8988T (cell line): Measurements from ENCODE around the gene RLBP1.

Experiments used
- DNase-seq: peaks from one replicate; pipeline ENCODE4 v3.0.0; 2011

RLBP1 gene

DNA sequence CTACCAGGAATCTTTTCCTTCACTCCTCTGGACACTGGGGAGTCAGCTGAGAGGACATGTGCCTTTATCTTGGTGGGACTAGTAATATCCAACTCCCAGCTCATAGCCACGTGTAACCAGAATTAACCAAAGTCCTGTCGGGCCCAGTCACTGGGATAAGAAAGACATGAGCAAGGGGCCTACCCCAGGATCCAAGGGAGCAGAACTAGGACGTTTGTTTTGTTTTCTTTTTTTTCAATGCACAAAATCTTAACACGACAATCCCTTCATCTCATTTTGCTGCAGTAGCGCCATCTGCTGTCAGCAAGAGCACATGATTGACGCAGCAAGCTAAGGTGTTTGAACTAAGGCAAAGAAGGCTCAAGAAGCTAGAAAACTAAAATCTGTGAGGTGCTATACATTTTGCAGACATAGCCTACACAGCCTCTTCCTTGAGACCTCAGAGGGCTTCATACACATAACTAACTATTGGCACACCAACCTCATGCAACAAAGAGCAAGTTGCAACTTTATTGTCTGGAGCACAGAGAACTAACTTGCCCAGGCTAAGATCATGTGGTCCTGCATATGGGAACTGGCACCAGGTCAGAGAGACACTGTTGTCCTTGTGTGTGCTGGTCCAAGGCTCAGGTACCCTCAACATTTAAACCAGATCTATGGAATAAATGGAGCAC is 43.6 kb downstream of the RLBP1 start:
- no peak for DNase-seq

DNA sequence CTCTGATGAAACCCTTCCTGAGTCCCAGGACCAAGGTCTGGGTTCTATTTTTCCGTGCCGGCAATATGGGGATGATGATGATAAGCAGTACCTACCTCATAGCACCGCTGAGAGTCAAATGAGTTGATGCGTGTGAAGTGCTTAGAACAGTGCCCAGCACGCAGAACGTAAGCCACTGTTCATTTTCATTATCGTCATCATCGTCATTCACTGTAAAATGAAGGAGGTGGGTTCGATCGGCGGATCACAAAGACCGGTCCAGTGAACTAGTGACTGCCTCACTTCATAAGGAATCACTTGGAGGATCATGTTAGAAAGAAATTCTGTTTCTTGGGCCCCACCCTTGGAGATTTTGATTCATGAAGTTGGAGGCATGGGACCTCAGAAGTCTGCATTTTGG is 44.3 kb downstream of the RLBP1 start:
- DNase-seq: no peak

DNA sequence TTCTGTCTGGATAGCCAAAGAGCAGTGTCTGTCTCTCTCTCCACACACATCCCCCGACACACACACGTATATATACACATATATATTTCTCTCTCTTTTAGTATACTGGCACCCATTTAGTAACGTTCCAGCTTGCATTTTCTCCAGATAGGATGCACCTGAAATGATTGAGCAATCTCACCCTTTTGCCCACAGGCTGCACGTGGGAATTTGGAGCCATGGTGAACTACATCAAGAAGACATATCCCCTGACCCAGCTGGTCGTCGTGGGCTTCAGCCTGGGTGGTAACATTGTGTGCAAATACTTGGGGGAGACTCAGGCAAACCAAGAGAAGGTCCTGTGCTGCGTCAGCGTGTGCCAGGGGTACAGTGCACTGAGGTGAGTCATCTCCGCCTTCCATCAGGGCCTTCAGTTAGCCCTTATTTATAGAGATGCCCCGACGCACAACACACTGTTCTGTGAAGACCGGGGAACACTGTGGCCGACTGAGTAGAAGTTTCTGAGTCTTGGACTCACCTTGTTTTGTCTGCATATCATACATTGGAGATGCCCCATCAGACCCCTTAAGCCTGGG is 45.7 kb downstream of the RLBP1 start:
- DNase-seq: no peak

DNA sequence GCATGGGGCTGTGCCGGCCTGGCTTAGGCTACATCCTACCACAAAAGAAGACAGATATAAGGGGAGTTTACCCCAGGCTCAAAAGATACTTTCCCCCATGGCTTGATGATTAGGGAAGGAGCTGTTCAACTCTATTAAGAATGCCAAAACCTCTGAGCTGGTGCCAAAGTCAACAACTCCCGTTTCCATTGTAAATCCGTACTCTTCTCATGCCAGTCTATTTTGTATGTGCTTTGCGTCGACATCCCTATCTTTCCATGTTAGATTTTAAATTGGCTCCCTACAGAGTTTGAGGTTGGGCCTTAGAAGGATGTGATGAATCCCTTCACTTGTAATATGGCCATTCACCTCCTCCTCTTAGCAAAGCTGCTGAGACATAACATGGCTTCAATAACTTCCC is 46.9 kb downstream of the RLBP1 start:
- DNase-seq: no peak

DNA sequence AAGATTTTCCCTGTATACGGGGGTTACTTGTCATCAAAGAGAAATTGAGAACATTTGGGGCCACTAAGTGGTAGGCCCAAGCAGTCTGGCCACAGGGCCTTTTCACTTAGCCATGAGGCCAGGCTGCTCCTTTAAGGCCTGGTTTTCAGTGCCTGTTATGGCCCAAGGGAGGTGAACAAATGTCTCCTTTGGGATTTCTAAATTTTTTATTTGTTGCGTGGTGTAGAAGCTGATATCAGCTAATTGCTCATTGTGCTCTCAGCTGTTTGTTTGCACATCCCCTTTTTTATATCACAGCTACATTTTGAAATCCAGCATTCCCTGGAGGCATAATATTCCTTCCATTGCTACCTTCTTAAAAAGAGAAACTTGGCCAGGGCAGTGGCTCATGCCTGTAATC is 48.5 kb downstream of the RLBP1 start:
- no peak for DNase-seq

DNA sequence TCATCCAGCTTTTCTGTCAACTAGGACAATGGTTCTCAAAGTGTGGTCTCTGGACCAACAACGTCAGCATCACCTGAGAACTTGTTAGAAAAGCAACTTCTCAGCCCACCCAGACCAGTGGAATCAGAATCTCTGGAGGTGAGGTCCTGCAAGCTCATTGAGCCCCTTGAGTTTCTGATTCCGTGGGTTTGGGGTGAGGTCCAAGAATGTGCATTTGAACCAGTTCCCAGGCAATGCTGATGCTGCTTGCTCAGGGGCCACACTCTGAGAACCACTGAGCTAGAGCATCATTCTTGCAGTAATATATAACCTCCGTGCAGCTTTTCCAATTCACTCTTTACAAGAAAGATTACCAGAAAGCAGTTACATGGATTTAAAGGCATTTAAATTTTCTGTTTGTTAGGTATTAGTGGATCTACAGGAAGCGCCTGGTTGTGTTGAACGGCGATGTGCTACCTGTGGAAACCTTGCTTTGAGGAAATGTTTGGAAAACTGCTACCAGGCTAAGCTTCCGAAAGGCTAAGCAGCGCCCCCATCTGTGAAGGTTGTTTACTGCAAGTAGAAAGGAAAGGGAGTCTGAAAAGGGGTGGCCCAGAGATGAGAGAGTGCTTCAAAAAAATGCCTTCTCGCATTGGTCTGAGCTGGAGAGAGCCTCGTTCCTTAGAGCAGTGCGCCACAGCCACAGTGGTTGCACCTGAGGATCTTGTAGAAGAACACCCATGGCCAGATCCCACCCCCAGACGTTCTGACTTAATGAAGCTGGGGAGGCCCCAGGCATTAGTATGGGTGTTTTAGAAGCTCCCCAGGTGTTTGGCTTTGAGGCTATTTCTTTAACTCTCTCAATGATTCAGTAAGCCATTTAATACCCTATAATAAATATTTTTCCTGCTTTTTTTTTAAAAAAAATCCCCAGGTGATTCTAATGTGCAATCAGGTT is 50.0 kb downstream of the RLBP1 start:
- no peak for DNase-seq

DNA sequence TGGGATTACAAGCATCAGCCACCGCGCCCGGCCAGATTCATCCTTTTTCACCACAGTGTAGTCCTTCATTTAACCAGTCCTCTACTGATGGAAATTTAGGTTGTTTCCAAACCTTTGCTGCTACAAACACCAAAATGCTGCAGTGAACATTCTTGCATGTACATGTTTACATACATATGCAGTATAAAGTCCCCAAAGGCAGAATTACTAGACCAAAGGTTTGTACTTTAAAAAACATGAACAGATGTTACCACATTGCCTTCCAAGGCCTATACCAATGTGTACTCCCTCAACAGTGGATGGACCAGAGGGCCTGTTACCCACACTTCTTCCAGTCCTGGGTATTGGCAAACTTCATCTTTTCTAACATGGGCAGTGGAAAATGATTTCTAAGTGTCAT is 51.0 kb downstream of the RLBP1 start:
- DNase-seq: no peak

DNA sequence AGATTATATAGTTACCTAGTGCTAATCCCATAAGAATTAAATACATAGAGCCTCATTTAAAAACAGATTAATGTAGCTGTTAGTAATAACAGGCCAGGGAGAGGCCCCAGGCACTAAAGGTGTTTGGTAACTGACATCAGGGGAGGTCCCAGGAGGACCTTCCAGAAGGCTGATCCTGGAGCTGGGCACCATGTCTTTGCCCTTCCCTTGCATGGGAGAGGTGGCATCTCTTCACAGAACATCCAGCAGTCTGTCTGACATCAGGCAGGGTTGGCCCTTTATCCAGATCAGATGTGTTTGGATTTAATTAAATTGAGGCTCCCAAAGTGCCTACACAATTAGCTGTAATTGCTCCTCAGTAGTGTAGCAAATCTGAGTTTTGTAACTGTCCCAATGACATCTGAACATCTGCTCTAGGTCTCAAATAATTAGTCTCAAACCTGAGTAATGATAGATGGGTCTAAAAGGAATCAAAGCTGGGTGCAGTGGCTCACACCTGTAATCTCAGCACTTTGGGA is 53.0 kb downstream of the RLBP1 start:
- DNase-seq: no peak

DNA sequence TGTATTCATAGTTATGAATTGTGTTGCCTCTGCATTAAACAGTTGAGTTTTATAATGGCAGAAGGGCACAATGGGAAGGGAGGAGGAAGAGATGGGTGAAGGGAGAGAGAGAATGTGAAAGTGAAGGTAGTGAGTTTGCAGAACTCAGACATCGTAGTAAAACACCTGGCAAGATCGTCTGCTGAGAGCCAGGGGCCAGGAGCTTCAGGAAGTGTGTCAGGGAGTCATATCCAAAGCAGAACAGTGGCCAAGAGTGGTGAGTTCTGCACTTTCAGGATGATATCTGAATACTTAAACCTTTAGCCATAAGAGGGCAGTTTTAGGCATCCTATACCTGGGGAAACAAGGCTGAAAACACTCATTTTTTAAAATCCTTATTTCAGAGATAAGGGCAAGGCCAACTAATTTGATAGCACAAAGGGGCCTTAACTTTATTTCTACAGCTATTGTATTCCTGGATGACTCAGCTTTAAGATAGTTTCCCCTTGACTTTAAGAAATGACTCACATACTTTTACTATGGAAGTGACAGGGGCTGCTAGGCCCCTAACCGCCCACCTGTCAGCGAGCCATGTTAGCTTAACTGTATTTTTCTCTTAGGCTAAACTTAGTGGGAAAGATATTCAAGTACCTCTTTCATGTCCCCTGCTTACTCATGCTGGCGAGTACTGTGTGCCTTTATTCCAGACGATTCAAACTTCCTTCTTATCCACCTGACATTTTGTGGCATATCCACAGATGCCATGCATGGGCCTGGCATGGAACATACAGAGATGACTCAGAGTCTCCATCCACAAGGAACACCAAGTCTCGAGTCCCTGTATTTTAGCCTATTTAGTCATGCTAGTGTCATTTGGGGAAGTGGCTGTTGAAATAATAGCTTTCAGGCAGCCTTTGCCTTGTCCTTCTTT is 53.9 kb downstream of the RLBP1 start:
- no peak for DNase-seq

DNA sequence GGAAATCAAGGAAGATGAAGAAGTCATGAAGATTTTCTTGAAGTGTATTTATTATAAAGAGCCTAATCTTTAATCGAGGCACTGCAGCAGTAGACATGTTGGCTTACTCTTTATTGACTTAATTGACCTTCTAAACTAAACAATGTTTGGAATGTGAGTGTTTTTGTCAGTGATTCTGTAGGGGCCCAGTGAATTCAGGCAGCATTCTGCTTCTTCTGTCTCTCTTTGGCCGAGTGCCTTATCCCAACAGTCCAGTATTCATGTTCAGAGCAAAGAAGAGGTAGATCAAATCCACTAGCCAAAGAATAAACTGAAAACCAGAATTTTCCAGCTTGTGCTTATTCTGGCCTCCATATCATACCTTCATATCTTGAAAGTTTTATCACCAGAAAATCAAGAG is 55.7 kb downstream of the RLBP1 start:
- no peak for DNase-seq

DNA sequence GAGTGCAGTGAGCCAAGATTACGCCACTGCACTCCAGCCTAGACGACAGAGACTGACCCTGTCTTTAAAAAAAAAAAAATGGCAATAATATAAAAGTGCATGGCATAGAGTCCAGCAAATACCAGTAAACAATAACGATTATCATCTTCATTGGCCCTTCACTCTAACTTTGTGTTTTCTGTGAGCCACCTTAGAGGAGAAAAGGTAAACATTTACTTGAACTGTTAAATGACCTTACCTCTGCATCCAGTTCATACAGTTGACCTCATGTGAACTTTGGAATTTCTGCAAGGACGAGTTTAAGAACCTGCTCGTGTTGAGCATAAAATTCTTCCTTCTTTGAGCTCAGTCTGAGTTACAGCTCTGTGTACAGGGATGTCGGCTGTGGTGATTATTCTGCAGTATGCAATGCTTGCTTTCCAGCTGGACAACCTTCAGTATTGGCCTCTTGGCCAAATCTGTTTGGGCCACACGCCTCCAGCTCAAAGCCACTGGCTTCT is 56.6 kb downstream of the RLBP1 start:
- no peak for DNase-seq

DNA sequence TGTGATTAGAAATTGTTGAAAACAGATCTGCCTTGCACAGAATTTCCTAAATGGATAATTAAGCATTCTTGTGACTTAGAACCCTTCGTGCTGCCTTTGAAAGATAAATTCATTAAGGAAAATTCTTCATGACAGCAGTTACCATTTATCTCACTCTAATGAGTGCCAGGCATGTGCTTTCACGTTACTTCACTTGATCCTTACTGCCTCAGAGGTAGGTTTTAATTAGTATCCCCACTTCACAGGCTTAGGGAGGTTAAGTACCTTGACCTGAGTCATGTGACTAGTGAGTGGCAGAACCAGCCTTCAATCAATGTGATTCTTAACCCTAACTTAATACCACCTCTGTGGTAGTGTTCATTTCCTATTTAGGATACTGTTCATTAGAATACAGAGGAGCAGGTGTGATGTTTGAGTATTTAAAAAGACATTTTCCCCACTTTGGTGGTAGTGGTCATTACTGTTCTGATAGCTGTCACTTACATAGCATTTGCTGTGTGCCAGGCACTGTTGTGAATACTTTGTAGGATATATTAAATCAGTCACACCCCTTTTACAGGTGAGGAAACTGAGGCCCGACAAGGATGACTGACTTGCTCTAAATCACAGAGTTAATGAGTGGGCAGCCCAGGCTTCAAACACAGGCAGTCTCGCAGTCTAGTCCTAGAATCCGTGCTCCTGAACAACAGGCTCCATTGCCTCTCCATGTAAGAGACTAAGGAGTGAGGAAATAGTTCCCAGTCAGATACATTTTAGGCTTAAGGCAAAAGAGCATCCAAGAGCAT is 57.9 kb downstream of the RLBP1 start:
- no peak for DNase-seq

DNA sequence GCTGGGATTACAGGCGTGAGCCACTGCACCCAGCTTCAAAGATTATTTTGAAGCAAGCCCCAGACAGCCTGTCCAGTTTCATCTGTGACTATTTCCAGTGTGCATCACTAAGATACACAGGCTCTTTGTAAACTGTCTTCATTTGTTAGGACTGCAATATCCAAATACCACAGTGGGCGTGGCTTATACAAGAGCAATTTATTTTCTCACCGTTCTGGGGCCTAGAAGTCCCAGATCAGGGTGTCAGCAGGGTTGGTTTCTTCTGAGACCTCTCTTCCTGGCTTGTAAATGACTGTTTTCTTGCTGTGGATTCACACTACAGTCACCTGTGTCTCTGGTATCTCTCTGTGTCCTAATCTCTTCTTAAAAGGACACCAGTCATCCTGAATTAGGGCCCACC is 59.7 kb downstream of the RLBP1 start:
- no peak for DNase-seq
